Activated CD4-positive, alpha-beta T cell treated with anti-CD3 and anti-CD28 coated beads for 48 hours (primary cell): ENCODE data around the gene CDY2B.
"Not testable (repeated sequence)": the region's sequence is repeated elsewhere in the genome, so short reads cannot be mapped to it uniquely, and the experiment has no call there.

Source experiments
- DNase-seq: peaks from one replicate; pipeline ENCODE4 v3.0.0-alpha.2; 2020

The CDY2B gene, protein sequence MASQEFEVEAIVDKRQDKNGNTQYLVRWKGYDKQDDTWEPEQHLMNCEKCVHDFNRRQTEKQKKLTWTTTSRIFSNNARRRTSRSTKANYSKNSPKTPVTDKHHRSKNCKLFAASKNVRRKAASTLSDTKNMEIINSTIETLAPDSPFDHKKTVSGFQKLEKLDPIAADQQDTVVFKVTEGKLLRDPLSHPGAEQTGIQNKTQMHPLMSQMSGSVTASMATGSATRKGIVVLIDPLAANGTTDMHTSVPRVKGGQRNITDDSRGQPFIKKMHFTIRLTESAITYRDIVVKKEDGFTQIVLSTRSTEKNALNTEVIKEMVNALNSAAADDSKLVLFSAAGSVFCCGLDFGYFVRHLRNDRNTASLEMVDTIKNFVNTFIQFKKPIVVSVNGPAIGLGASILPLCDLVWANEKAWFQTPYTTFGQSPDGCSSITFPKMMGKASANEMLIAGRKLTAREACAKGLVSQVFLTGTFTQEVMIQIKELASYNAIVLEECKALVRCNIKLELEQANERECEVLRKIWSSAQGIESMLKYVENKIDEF

DNA sequence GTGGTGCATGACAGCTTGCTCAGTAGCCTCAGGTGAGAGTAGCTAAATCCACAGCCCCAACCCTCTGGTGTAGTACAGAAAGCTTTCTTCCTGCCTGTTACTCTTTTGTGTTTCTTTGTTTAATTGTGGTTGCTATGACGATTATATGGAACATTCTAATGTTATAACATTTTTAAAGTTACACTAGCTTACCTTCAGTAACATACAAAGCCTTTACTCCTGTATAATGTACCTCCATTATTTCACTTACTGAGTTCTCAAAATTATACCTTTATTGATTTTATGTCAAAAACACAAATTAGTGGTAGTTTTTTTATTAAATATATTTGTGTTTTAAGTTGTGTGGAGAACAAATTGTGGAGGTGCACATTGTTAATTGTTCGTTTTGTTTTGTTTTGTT lies at the start of gene CDY2B:
CDY2B (minus strand) TSS at position 101 of the 400 bp plus-strand sequence. CDS start 328 bp downstream, outside the sequence.
- not testable (repeated sequence) for DNase-seq

GRCh38 chrY:17908009-17908408 lies 28.0 kb upstream of the CDY2B start:
- DNase-seq = not testable (repeated sequence)

DNA sequence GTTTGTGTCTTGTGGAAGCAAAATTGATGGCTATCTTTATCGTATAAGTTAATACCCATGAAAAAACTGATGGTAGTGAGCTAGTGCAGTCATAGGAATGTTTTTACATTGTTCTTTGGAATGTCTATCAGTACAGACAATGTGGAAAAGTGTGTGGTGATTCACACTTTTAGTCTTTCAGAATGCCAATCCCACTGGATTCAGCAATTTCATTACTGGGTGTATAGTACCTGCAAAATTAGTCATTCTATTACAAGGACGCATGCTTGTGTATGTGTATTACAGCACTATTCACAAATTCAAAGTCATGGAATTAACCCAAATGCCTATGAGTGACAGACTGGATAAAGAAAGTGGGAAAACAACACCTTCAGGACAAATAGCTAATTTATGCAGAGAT lies 27.3 kb upstream of the CDY2B start:
- not testable (repeated sequence) for DNase-seq

DNA sequence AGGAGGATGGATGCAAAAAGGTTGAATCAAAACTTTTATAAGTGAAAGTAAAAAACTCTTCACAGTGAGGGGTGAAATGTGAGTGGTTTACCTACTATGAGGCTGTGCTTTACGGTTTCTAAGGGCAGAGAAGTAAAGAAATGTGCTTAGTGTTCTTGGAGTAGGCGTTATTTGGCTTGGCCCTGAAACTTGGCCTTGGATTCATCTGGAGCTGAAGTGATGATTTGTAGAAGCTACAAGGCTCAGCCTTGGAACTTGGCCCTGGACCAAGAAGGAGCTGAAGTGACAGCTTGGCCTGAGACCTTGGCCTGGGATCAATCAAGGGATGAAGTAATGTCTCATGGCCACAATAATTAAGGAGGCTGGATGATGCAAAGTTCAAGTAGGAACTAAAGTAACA lies 1.7 kb upstream of the CDY2B start:
- DNase-seq = not testable (repeated sequence)

DNA sequence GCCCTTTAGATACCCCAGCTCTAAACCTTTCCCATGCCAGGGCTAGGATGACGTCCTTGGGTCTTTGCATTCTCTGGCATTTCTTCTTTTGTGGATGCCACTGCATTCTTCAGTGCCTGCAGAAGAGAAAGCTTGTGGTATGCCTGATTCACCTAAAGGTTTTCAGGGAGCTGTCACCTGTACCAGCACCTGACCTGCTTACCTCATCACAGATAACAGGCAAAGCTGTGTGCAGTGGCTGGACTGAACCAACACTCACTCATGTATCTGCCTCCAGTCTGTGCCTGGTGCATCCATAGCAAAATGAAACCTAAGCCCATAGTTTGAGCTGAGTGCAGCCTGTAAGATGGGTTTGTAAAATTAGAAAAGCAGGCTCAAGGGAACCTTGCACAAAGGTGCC lies 3.3 kb downstream of the CDY2B start:
- DNase-seq = not testable (repeated sequence)

- not testable (repeated sequence) for DNase-seq
Measured at GRCh38 chrY:17875401-17875800, 4.6 kb downstream of the CDY2B start.

DNA sequence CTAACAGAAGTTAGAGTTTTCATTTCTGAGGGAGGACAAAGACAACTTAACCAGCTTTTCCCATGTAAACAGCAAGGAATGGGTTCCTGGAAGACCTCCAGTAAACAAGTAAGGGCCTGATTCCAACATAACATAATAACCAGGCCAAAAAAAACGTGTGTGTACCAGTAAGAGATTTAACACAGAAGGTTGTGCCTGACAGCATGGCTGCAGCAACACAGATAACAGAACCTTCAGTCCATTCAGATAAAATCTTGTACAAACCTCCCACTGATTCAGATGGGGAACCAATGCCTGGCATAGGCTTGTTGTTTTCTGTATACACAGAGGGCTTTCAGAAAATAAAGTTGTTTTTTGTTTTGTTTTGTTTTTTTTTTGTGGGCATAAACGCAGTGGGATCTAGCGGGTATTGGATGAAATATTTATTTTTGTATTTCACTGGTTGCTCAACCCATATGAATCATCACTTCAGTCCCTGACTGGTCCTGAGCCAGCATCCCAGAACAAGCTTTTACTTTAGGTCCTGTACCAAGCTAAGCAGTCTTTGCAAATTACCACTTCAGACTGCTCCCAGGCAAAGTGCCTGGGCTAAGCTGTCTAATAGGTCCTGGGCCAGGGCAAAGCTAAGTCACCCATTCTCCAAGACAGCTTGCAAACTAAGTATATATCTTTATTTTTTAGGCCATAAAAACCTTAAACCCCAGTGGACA lies 8.7 kb downstream of the CDY2B start:
- DNase-seq = not testable (repeated sequence)

DNA sequence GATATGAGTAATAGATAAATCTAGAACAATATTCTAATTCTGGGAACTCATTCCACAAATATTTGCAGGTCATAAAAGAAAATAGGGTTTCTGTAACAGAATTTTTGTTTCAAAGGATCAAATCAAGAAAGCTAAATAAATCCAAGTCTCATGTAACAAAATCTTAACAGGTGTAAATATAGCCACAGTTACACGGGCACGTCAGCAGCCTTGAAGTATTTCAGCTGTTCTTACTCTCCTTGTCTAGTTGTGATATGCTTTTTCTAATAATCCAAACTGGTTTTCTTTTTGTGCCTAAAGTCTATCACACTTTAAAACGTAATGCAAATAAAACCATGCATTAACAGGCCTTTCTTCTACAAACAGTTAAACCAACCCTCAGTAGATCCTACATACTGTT lies 9.3 kb downstream of the CDY2B start:
- DNase-seq = not testable (repeated sequence)

- DNase-seq = not testable (repeated sequence)
Measured at GRCh38 chrY:17867850-17868249, 12.2 kb downstream of the CDY2B start.

DNA sequence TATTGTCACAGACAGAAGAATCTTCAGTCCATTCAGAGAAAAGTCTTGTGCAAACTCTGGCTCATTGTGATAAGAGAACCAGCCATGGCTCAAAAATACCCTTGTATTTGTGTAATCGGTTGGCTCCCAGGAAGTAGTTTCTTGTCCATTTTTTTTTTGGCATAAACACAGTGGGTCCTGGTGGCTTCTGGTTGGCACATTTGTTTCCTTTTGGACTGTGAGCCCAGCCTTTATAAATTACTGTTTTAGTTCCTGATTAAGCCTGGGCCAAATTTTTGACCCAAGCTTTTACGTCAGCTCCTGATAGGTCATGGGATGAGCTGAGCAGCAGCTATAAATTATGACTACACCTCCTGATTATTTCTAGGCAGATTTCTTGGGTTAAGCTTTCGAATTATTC lies 19.4 kb downstream of the CDY2B start:
- not testable (repeated sequence) for DNase-seq

- not testable (repeated sequence) for DNase-seq
Measured at GRCh38 chrY:17856963-17857848, 22.8 kb downstream of the CDY2B start.

GRCh38 chrY:17856508-17856907 lies 23.5 kb downstream of the CDY2B start:
- not testable (repeated sequence) for DNase-seq

DNA sequence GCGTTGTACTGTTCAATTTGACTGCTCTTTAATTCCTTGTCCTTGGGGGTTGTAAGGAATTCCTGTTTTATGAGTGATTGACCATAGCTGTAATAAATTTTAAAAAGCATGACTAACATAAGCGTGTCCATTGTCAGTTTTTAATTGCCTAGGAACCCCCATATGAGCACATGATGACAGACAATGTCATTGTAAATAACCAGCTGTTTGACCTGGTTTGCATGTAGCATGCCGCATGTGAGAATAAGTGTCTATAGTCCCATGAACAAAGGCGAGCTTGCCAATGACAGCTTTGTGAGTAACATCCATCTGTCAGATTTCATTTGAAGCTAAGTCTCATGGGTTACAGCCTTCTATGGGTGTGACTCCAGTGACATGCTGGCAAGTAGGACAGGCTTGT lies 30.9 kb downstream of the CDY2B start:
- DNase-seq = not testable (repeated sequence)

GRCh38 chrY:17832149-17832548 lies 47.9 kb downstream of the CDY2B start:
- DNase-seq = not testable (repeated sequence)
